Tibial artery (tissue), 4 donors: Measurements from ENCODE around the gene POLD3.

Experiments used
- DNase-seq, 2 donors: peaks; one replicate each; pipeline ENCODE4 v3.0.0-alpha.2; 2019
- H3K27ac ChIP-seq, 2 donors: fragments of 200-600 bp; sonication (generic) in 1 of 2; 1 replicate in 1 of 2; 2 replicates in 1 of 2; pipeline ENCODE4 v1.5.1; 2018 to 2019; ENCODE audit warnings: mild to moderate bottlenecking in 1 of 2
- H3K27me3 ChIP-seq, 2 donors: fragments of 200-600 bp; sonication (generic) in 1 of 2; one replicate each; pipeline versions ENCODE4 v1.5.1 to v1.6.0; 2016 to 2019
- H3K36me3 ChIP-seq, 3 donors: fragments of 200-600 bp; sonication (generic) in 2 of 3; one replicate each; pipeline ENCODE4 v1.5.1; 2016 to 2019; ENCODE audit warnings: mild to moderate bottlenecking in 2 of 3
- H3K4me1 ChIP-seq, 4 donors: fragments of 200-600 bp; sonication (generic) in 2 of 4; 1 replicate in 3 of 4; 2 replicates in 1 of 4; pipeline ENCODE4 v1.5.1; 2016 to 2019
- H3K4me3 ChIP-seq, 2 donors: fragments of 200-600 bp; sonication (generic) in 1 of 2; 1 replicate in 1 of 2; 2 replicates in 1 of 2; pipeline ENCODE4 v1.5.1; 2018 to 2019; ENCODE audit warnings: mild to moderate bottlenecking in 2 of 2
- H3K9me3 ChIP-seq, 3 donors: fragments of 200-600 bp; sonication (generic) in 1 of 3; one replicate each; pipeline ENCODE4 v1.5.1; 2016 to 2019
- CTCF ChIP-seq, 2 experiments: fragments of 200-600 bp in 1 of 2; fragments of 450-650 bp in 1 of 2; IDR thresholded peaks; one replicate each; pipeline ENCODE4 v1.5.1; 2017 to 2019; ENCODE audit warnings: antibody characterized with exemption in 2 of 2, mild to moderate bottlenecking in 1 of 2, moderate library complexity in 1 of 2
- intact Hi-C: fragments of 100-400 bp; cut with DNase I; formaldehyde crosslinking; loops from one replicate; pipeline ENCODE4 v1.15.0; 2023; ENCODE audit warnings: low total_unique reads

Gene POLD3

GRCh38 chr11:74605403-74605802 is 13.0 kb downstream of the POLD3 start:
- no peak for TF ChIP-seq CTCF (IDR thresholded peaks at IDR 0.05)
- peaks cover 8 to 35% (median 13%) of the 10 kb centered on the region in 3 donors for H3K36me3 ChIP-seq
- intact Hi-C loops, result no loop called here

GRCh38 chr11:74608431-74608830 is 16.0 kb downstream of the POLD3 start:
- Histone ChIP-seq H3K4me1 (peaks cover 0 to 22% (median 13%) of the 10 kb centered on the region in 4 donors), H3K36me3 (peaks cover 10 to 35% (median 15%) of the 10 kb centered on the region in 3 donors), H3K9me3 (no peaks in the 10 kb centered on the region), H3K4me3 (no peak overlapping the region), H3K27ac (no peak overlapping the region), H3K27me3 (no peaks in the 10 kb centered on the region)
- TF ChIP-seq CTCF (IDR thresholded peaks at IDR 0.05), result no peak
- intact Hi-C loops, result no loop called here
- DNase-seq, result no peak

More at GRCh38 chr11:74605403-74605802, 13.0 kb downstream of the POLD3 start:
- no peaks in the 10 kb centered on the region for H3K4me1 ChIP-seq
- DNase-seq, result no peak
- no peak overlapping the region for H3K4me3 ChIP-seq
- no peaks in the 10 kb centered on the region for H3K9me3 ChIP-seq
- H3K27ac ChIP-seq, result no peak overlapping the region
- no peaks in the 10 kb centered on the region for H3K27me3 ChIP-seq

- H3K36me3 ChIP-seq, result peaks cover 7 to 37% (median 16%) of the 10 kb centered on the region in 3 donors
Observed at GRCh38 chr11:74611369-74611861, 19.0 kb downstream of the POLD3 start.

GRCh38 chr11:74612877-74613276 is 20.5 kb downstream of the POLD3 start:
- intact Hi-C loops, result loop anchor here (5.0 kb wide), 1 partner anchor 114 kb away; no protein-coding TSS in a partner anchor
- Histone ChIP-seq H3K4me1 (peaks cover 0 to 22% (median 13%) of the 10 kb centered on the region in 4 donors), H3K9me3 (no peaks in the 10 kb centered on the region), H3K27ac (peak overlapping the region; percentile 71 to 76), H3K27me3 (no peaks in the 10 kb centered on the region), H3K4me3 (no peak overlapping the region), H3K36me3 (peaks cover 10 to 46% (median 23%) of the 10 kb centered on the region in 3 donors)
- no peak for DNase-seq
- TF ChIP-seq CTCF (IDR thresholded peaks at IDR 0.05), result no peak

More at GRCh38 chr11:74611369-74611861, 19.0 kb downstream of the POLD3 start:
- TF ChIP-seq CTCF (IDR thresholded peaks at IDR 0.05), result peak; percentile 43 to 64
- Histone ChIP-seq H3K27me3 (no peaks in the 10 kb centered on the region), H3K9me3 (no peaks in the 10 kb centered on the region), H3K4me3 (no peak overlapping the region), H3K27ac (peak overlapping the region; percentile 71 to 76), H3K4me1 (peaks cover 0 to 22% (median 13%) of the 10 kb centered on the region in 4 donors)
- DNase-seq, result no peak
- intact Hi-C loops, result loop anchor here (5.0 kb wide), 1 partner anchor 116 kb away; no protein-coding TSS in a partner anchor

- no peak overlapping the region for H3K27ac ChIP-seq
- peaks cover 23 to 61% (median 35%) of the 10 kb centered on the region in 3 donors for H3K36me3 ChIP-seq
- H3K4me3 ChIP-seq, result no peak overlapping the region
- no peaks in the 10 kb centered on the region for H3K9me3 ChIP-seq
- no peaks in the 10 kb centered on the region for H3K27me3 ChIP-seq
- DNase-seq, result no peak
- intact Hi-C loops, result no loop called here
- H3K4me1 ChIP-seq, result peaks cover 0 to 22% (median 14%) of the 10 kb centered on the region in 4 donors
- TF ChIP-seq CTCF (IDR thresholded peaks at IDR 0.05), result no peak
Observed at GRCh38 chr11:74615311-74615710, 22.9 kb downstream of the POLD3 start.
